HG02623 (cell line): ENCODE results near the gene KANSL2.
"Not testable (repeated sequence)": the region's sequence is repeated elsewhere in the genome, so short reads cannot be mapped to it uniquely, and the experiment has no call there.

Experiments
- ATAC-seq: cut with Tn5 transposase; IDR thresholded peaks from one replicate; pipeline ENCODE4 v1.9.1; 2021; ENCODE audit warnings: moderate library complexity; ENCODE audit not compliant: unreplicated experiment

KANSL2 gene

DNA sequence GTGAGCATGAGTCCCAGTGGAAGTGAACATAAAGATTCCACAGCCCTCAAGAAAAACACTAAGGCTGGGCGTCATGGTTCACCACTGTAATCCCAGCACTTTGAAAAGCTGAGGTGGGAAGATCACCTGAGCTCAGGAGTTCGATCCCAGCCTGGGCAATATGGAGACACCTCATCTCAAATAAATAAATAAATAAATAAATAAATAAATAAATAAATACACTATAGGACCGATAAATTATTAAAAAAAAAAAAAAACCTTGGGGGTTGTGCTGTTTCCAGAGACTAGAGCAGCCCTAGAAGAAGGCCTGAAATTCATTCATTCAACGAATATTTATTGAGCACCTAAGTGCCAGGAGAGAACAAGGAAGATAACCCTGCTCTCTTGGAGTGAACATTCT lies 1.5 kb upstream of the KANSL2 start:
- ATAC-seq: no peak

DNA sequence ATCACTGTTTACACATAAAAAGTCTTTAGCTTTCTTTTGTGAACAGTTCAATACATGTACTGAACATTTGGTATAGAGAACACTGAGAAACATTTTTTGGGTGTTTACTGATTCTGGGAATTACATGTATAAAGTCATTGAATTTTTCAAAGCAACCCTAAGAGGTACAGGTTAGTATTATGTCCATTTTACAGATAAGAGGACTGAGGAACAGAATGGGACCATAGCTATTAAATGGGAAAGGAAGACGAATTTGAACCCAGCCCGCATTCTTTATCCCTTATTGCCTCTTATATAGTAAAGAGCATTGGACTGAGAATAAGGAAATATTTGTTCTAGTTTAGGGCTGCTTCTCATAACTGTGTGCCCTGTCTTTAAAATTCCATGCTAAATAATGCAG lies 889 bp upstream of the KANSL2 start:
- ATAC-seq: no peak

DNA sequence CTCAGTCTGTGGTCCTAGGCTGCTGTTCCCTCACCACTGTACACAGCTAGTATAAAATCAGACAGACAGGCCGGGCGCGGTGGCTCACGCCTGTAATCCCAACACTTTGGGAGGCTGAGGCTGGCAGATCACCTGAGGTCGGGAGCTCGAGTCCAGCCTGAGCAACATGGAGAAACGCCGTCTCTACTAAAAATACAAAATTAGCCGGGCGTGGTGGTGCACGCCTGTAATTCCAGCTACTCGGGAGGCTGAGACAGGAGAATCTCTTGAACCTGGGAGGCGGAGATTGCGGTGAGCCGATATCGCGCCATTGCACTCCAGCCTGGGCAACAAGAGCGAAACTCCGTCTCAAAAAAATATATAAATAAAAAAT lies 481 bp upstream of the KANSL2 start:
- not testable (repeated sequence) for ATAC-seq

DNA sequence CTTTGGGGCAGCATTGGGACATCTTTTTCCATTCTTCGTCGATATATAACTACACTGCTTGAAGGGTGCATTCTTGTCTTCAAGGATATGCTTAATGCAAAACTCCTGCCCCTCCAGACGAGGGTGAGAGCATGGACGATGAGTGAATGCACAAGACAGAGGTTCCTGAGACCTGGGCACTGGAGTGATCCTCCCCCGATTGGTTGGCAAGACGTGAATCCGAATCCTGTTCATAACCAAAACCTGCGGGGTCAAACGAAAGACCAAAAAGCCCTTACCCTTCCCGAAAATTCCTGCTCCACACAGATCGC lies 684 bp downstream of the KANSL2 start:
- ATAC-seq: no peak

DNA sequence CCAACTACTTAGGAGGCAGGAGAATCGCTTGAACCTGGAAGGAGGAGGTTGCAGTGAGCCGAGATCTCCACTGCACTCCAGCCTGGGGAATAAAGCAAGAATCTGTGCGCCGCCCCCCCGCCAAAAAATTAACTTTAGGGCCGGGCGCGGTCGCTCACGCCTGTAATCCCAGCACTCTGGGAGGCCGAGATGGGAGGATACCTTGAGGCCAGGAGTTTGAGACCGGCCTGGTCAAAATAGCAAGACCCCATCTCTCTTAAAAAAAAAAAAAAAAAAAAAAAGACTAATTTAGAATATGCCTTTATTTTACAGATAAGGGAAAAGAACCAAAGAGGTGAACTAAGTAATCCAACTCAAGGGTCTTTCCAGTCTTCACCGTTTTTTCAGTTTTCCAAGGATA lies 1.2 kb downstream of the KANSL2 start:
- no peak for ATAC-seq

DNA sequence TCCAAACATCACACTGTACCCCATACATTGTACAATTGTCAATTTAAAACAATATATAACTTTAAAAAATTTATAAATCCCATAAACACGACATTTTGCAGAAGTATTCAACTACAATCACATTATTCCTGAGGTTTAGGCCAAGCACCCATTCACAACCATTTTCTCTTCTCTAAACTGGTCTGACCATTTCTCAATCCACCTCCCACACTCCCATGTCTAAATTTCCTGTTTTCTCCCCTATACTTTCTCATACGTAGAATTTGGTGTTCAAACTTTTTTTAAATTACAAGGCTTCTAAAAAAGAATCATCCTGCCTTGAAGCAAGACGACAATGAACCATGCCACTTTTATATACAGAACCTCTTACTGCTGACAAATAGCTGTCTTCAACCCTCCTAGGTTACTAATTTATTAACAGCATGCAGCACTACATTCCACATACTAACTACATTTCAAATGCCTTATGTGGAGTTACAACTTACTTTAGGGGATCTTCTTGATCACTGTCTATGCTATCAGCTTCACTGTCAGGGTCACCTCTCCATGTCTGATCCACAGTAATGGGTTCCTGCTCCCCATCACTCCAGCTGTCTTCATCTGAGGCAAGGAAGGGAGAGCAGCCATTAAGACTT lies 3.4 kb downstream of the KANSL2 start:
- no peak for ATAC-seq

DNA sequence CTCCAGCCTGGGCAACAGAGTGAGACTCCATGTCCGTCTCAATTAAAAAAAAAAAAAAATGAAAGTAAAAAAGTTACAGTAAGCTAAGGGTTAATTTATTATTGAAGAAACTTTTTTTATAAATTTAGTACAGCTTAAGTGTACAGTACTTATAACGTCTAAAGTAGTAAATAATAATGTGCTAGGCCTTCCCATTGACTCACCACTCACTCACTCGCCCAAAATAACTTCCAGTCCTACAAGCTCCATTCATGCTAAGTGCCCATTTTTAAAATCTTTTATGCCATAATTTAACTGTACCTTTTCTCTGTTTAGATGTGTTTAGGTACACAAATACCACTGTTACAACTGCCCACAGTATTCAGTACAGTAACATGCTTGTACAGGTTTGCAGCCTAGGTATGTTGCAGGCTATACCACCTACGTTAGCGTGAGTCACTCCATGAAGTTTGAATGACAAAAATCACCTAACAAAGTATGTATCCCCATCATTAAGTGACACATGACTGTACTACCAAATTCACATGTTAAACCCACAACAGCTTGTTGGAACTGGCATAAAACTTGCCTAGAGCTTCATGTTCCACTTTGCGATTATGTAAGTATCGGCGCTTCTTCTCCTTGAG lies 10.7 kb downstream of the KANSL2 start:
- ATAC-seq: no peak

DNA sequence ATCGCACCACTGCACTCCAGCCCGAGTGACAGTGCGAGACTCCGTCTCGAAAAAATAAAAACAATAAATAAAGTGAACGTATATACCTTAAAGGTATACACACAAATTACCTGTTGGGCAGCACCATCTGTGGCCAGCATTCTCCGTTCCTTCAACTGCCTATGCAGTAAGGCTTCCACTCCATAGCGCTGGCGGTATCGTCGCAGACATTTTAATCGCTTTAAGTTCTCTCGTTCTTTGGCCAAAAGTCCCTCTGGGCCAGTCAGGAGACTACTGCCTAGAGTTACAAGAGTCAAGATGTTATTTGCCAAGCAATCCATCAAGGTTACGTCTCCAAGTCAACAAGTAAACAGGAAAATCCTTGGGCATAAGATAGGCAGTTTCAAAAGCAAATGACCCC lies 13.0 kb downstream of the KANSL2 start:
- ATAC-seq: no peak

DNA sequence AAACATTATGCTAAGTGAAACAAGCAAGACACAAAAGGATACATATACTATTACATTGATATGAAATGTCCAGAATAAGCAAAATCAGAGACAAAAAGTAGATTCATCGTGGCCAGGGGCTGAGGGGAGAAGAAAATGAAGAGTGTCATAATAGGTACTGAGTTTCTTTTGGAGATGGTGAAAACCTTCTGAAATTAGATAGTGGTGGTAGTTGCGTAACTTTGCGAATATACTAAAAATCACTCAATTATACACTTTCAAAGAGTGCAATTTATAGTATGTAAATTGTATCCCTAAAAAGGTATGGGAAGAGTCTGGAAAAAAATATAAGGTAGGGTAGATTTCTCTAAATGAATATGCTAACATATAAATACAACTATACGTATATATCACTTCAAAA lies 22.2 kb downstream of the KANSL2 start:
- ATAC-seq: no peak

DNA sequence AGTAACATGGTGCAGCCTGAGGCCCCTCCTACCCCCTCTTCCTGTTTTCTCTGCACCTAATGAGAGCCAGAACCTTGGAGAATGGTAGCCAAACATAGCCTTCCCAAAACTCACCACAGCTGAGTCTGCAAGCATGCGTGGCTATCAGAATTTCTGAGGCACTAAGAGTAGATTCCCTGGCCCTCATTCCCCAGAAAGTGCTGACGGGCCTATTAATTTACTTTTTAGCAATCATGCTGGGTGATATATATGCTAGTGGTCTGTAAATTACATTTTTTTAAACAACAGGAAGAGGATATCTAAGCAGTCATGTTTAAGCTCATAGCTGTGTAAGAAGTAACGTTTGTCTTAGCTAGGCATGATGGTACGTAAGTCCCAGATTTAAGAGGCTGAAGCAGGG lies 30.4 kb downstream of the KANSL2 start:
- no peak for ATAC-seq

DNA sequence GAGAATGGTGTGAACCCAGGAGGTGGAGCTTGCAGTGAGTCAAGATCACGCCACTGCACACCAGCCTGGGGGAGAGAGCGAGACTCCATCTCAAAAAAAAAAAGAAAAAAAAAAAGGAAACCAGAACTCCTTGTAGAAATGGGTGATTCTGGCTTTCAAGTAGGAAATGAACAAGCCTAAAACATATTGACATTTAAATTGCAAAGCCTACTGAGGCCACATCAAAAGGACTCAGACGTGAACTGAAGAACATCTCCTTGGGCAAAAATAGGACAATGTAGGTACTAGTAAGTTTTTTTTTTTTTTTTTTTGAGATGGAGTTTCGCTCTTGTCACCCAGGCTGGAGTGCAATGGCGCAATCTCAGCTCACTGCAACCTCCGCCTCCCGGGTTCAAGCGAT lies 36.7 kb downstream of the KANSL2 start:
- not testable (repeated sequence) for ATAC-seq

DNA sequence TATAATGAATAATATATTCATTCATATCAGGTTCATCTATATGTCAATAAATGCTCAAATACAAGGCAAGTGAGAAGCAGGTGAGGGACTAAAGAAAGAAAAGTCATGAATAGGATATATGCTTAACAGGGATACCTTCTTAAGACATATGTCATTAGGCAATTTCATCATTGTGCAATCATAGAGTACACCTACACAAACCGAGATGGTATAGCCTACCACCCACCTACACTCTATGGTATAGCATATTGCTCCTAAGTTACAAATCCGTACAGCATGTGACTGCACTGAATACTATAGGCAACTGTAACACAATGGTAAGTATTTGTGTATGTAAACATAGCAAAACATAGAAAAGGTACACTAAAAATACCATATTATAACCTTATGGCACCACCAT lies 39.0 kb downstream of the KANSL2 start:
- no peak for ATAC-seq

DNA sequence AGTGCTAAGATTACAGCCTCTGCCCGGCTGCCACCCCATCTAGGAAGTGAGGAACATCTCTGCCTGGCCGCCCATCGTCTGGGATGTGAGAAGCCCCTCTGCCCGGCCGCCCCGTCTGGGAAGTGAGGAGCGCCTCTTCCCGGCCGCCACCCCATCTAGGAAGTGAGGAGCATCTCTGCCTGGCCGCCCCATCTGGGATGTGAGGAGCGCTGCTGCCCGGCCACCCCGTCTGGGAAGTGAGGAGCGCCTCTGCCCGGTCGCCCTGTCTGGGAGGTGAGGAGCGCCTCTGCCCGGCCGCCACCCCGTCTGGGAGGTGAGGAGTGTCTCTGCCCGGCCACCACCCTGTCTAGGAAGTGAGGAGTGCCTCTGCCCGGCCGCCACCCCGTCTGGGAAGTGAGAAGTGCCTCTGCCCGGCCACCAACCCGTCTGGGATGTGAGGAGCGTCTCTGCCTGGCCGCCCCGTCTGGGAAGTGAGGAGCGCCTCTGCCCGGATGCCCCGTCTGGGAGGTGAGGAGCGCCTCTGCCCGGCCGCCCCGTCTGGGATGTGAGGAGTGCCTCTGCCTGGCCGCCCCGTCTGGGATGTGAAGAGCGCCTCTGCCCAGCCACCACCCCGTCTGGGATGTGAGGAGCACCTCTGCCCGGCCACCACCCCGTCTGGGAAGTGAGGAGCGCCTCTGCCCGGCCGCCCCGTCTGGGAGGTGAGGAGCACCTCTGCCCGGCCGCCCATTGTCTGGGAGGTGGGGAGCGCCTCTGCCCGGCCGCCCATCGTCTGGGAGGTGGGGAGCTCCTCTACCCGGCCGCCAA lies 40.1 kb downstream of the KANSL2 start:
- not testable (repeated sequence) for ATAC-seq

DNA sequence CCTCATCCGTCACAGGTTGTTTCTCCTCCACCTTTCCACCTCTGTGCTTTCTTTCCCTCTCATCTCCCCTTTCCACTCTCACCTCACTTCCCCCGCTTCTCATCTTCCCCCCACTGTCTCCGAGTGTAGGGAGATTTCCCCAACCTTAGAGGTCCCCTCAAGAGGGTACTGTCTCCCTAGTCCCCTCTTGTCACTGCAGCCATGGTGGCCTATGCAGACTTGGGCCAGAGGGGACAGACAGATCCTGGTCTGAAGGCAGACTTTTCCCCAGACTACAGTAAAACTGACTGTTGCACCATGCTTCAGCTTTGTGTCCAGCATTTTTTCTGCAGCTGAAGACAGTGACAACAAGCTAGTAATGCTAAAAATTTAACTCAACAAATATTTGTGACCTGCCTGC lies 41.2 kb downstream of the KANSL2 start:
- no peak for ATAC-seq

DNA sequence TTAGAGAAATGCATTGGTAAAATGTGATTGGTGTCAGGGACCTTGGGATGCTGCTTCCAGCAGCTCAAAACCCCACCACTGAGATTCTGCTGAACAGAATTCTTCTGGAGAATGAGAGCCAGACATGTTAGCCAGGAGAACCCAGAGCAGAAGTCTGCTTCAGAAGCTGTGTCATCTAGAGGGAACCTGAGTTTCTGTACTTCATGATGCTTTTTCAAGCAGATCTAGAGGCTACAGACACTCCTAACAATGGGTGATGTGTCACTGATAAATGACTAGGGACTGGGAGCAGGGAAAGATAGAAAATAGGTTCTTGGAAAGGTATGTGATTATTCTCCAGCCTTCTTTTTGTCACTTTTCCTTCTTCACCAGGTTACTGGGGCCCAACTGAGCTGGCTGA lies 41.6 kb downstream of the KANSL2 start:
- no peak for ATAC-seq

DNA sequence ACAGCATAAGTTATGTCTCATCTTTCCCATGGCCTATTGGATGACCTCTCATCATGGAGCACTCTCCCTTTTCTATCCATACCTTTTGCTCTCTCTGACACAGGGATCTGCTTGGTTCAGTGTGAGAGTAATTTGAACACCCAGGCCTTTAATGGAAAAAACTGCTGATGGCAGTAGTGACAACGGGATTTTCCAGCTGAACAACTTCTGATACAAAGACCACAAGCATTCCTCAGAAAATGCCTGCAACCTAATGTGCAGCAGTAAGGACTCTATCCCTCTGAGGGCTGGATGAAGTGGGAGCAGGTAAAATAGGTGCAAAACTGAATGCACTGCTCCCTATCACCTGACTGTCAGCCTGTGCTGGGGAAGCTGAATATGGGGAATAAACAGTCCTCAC lies 51.0 kb downstream of the KANSL2 start:
- no peak for ATAC-seq

DNA sequence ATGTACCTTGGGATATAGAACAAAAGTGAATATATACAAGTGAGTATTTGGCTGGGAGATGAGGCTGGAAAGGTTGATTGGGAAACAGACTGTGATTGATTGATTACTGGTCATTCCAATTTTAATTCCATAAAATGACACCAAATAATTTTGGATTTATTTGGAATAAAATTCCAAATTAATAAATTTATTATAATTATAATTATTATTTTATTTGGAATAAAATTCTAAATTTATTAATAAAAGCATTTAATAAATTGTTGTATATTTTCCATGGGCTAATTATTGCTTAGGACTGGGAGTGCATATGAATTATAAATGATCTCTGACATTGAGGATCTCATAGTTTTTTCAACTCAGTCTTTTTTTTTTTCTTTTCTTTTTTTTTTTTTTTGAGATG lies 51.7 kb downstream of the KANSL2 start:
- no peak for ATAC-seq

DNA sequence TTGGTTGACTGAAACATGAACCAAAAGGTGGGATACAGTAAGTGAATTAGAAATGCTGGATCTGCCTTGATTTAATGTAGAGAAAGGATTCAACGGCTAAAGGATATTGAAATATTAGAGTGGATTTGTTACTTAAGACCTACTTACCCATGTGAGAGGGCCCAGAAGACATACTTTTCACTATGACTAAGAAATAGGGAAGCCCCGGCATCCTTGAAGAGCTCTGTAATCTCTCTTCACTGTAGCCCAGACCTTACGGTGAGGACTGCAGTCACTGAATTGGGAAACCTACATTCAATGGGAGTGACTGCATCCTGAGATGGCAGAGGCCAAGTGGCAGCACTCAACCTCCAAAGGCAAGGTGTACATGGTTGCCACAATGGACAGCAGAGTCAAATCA lies 52.5 kb downstream of the KANSL2 start:
- no peak for ATAC-seq

DNA sequence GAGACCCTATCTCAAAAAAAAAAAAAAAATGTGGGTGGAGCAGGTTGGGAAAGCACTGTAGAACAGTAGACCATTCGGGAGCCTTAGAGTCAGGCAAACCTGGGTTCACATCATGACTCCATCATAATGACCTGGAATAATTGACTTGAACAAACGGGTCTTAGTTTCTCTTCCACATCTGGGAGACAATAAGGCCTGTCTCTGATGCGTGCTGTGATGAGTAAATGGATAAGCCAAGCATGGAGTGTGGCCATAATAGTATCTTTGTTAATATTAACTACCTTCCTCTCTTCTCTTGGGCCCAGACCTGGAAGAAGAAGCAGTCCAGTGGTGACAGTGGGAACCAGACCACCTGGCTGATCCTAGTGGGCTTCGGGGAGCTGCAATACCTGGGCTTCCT lies 54.5 kb downstream of the KANSL2 start:
- no peak for ATAC-seq

DNA sequence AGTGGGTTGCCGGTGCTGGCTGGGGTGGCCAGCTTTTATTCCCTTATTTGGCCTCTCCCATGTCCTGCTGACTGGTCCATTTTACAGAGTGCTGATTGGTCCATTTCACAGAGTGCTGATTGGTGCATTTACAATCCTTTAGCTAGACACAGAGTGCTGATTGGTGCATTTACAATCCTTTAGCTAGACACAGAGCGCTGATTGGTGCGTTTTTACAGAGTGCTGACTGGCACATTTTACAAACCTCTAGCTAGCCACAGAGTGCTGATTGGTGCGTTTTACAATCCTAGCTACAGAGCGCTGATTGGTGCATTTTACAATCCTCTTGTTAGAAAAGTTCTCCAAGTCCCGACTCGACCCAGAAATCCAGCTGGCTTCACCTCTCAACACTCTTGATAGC lies 59.0 kb downstream of the KANSL2 start:
- ATAC-seq: not testable (repeated sequence)

DNA sequence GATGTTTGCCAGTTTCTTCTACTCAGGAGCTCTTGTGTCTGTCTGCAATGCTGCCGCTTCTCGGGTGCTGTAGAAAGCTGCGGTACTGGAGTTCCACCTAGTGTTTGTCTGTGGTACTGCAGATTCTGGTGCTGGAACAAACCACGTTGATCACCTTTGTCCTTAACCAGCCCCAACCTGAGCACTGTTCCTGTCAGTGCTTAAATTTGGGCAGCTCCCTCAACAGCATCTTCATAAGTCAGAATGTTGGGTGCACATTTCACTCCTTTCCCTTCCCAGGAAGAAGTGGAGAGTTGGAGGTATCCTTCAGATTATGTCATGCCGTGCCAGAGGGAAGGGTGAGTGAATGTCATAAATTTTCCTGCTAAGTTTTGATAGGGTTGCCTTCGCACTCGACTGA lies 63.5 kb downstream of the KANSL2 start:
- ATAC-seq: peak; percentile 77

DNA sequence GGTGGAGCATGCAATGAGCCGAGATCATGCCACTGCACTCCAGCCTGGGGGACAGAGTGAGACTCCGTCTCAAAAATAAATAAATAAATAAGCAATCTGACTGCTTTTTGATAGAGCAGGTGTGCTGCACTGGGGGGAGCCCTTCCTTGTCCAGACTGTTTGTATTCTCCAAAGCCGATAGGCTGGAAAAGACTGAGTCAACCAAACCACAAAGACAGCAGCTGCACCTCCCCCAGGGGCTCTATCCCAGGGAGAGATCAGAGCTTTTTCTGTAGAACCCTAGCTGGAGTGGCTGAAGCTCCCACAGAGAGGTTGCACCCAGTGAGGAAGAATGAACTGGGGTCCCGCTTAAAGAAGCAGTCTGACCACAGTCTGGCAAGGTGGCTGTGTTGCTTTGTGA lies 66.4 kb downstream of the KANSL2 start:
- no peak for ATAC-seq

DNA sequence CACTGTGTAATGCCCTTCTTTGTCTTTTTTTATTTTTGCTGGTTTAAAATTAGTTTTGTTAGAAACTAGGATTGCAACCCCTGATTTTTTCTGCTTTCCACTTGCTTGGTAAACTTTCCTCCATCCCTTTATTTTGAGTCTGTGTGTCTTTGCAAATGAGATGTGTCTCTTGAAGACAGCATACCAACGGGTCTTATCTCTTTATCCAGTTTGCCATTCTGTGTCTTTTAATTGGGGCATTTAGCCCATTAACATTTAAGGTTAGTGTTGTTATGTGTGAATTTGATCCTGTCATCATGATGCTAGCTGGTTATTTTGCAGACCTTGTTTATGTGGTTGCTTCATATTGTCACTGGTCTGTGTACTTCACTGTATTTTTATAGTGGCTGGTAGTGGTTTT lies 68.7 kb downstream of the KANSL2 start:
- ATAC-seq: no peak
